ENCODE measurements around the gene CNTNAP5.
A peak's percentile ranks its signal among the peaks of the same experiment; 100 is the strongest.

Gene CNTNAP5

GRCh38 chr2:124480958-124481357 is 455.9 kb downstream of the CNTNAP5 start:
- TF ChIP-seq CTCF (IDR thresholded peaks at IDR 0.05) (no peak), ZFX (IDR thresholded peaks at IDR 0.05; ENCODE audit: borderline replicate concordance) (no peak)

GRCh38 chr2:124482044-124482443 is 457.0 kb downstream of the CNTNAP5 start:
- TF ChIP-seq CTCF (IDR thresholded peaks at IDR 0.05) (no peak), ZFX (IDR thresholded peaks at IDR 0.05; ENCODE audit: borderline replicate concordance) (no peak)
- H3K27ac ChIP-seq, result no peak overlapping the region

More at GRCh38 chr2:124480958-124481357, 455.9 kb downstream of the CNTNAP5 start:
- H3K27ac ChIP-seq, result no peak overlapping the region

- no peak overlapping the region for H3K27ac ChIP-seq
- TF ChIP-seq ZFX (IDR thresholded peaks at IDR 0.05; ENCODE audit: borderline replicate concordance) (no peak), CTCF (IDR thresholded peaks at IDR 0.05) (no peak)
These were observed 457.5 kb downstream of the CNTNAP5 start for GRCh38 chr2:124482551-124482950.

- no peak overlapping the region for H3K27ac ChIP-seq
- no peak for TF ChIP-seq ZFX (IDR thresholded peaks at IDR 0.05; ENCODE audit: borderline replicate concordance)
- TF ChIP-seq CTCF (IDR thresholded peaks at IDR 0.05), result peak; percentile 26
These were observed 460.6 kb downstream of the CNTNAP5 start for GRCh38 chr2:124485659-124486058.

- TF ChIP-seq ZFX (IDR thresholded peaks at IDR 0.05; ENCODE audit: borderline replicate concordance) (no peak), CTCF (IDR thresholded peaks at IDR 0.05) (no peak)
These were observed 464.6 kb downstream of the CNTNAP5 start for GRCh38 chr2:124489686-124490085.

GRCh38 chr2:124501575-124502152 is 476.6 kb downstream of the CNTNAP5 start:
- TF ChIP-seq ZFX (IDR thresholded peaks at IDR 0.05; ENCODE audit: borderline replicate concordance) (no peak), CTCF (IDR thresholded peaks at IDR 0.05) (no peak)
- no peak overlapping the region for H3K27ac ChIP-seq

More at GRCh38 chr2:124489686-124490085, 464.6 kb downstream of the CNTNAP5 start:
- no peak overlapping the region for H3K27ac ChIP-seq

- TF ChIP-seq ZFX (IDR thresholded peaks at IDR 0.05; ENCODE audit: borderline replicate concordance) (no peak), CTCF (IDR thresholded peaks at IDR 0.05) (no peak)
- no peak overlapping the region for H3K27ac ChIP-seq
These were observed 489.1 kb downstream of the CNTNAP5 start for GRCh38 chr2:124514236-124514635.
